Measurements from ENCODE around the gene VAV2.

DNA sequence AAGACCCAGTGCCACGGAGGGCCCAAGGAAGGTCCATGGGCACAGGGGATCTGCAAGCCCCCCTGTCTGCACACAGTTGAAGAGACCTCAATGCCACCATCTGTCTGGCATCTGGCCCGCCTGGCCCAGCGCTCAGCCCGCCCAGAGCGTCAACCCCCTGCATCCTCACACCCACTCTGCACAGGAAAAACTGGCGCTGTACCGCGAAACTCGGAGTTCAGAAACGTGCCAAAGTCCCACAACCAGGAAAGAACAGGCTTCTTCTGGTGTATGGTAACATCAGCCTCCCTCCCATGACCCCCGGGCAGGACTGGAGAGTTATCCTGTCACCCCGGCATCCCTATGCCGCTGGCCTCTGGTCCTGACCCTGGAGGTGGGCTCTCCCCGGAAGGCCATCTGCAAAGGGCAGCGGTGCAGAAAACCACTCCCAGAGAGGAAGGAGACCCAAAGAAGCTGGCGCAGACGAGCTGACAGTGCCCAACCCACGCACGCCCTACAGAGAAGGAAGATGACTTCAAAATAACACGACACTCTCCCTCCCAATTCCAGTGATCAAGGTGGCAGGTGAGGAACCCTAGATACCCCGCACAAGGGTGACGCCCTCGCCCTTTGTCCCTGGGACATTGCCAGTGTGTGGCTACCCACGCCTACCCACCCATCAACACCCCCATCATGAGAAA is 18.9 kb downstream of the VAV2 start:
- TF ChIP-seq, protein P1, sequence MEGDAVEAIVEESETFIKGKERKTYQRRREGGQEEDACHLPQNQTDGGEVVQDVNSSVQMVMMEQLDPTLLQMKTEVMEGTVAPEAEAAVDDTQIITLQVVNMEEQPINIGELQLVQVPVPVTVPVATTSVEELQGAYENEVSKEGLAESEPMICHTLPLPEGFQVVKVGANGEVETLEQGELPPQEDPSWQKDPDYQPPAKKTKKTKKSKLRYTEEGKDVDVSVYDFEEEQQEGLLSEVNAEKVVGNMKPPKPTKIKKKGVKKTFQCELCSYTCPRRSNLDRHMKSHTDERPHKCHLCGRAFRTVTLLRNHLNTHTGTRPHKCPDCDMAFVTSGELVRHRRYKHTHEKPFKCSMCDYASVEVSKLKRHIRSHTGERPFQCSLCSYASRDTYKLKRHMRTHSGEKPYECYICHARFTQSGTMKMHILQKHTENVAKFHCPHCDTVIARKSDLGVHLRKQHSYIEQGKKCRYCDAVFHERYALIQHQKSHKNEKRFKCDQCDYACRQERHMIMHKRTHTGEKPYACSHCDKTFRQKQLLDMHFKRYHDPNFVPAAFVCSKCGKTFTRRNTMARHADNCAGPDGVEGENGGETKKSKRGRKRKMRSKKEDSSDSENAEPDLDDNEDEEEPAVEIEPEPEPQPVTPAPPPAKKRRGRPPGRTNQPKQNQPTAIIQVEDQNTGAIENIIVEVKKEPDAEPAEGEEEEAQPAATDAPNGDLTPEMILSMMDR (conservative IDR thresholded peaks at IDR 0.05; ENCODE audit: low read length): no peak
- no peak for TF ChIP-seq EZH2phosphoT487 (IDR thresholded peaks at IDR 0.05; ENCODE audit: borderline replicate concordance, low read depth, low read length)
